ENCODE measurements around the gene SEMA4B.
"Not testable (repeated sequence)": the region's sequence is repeated elsewhere in the genome, so short reads cannot be mapped to it uniquely, and the experiment has no call there.

The SEMA4B gene

GRCh38 chr15:90262426-90262825, 61.3 kb downstream of the SEMA4B start:
- DNase-seq: no peak

GRCh38 chr15:90264671-90265070, 63.5 kb downstream of the SEMA4B start:
- DNase-seq: peak in 1 of 2 donors; percentile 45

- peak; percentile 91 to 92 for DNase-seq
Measured at GRCh38 chr15:90265271-90266060, 64.3 kb downstream of the SEMA4B start, which contains the start of gene NGRN. NGRN (plus strand) TSS chr15:90265672; CDS start chr15:90265713, 41 bp downstream.

- peak; percentile 43 to 67 for DNase-seq
Measured at GRCh38 chr15:90266061-90266431, 64.9 kb downstream of the SEMA4B start.

GRCh38 chr15:90266485-90266884, 65.4 kb downstream of the SEMA4B start:
- DNase-seq: peak in 1 of 2 donors; percentile 52

GRCh38 chr15:90268415-90268814, 67.3 kb downstream of the SEMA4B start:
- no peak for DNase-seq

GRCh38 chr15:90270502-90271150, 69.5 kb downstream of the SEMA4B start:
- DNase-seq: no peak

- no peak for DNase-seq
Measured at GRCh38 chr15:90271459-90272166, 70.5 kb downstream of the SEMA4B start.

GRCh38 chr15:90278467-90278866, 77.3 kb downstream of the SEMA4B start:
- not testable (repeated sequence) for DNase-seq
